Measurements from ENCODE around the gene SESN1.

Gene SESN1

DNA sequence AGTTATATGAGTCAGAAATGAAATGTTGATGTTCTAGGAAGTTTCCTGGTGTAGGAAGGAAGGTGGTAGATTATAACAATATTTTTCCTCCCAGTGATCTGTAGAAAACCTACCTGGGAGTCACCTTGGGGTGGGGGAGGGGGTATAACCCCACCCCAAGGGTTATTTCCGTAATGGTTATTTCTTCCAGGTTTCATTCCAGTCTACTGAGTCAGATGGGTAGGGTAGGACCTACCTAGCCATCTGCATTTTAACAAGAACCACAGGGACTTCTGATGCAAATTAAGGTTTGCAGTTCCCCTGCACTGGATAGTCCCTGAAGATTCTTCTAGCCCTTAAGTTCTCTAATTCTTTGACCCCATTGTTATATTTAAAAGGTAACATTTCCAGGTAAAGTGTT is 157.5 kb downstream of the SESN1 start:
- no peak for DNase-seq (ENCODE audit: low read depth)

Data from non-pigmented ciliary epithelial cell (primary cell).